Measurements from ENCODE around the gene SYT8. TPM values are rescaled to one million over a fixed set of nuclear protein-coding genes. Genes with fewer than 3 reads are reported as not detected.

The SYT8 gene
- total RNA-seq, 2 experiments from 2014 or later = not detected

GRCh38 chr11:1786466-1786865 is 48.3 kb upstream of the SYT8 start:
- BruUV-seq (replicated peaks) = no TSS peak
- no peak overlapping the region for H3K4me2 ChIP-seq (ENCODE audit: low read length)
- CTCF ChIA-PET (ENCODE audit: unreplicated experiment) = no interaction called here

DNA sequence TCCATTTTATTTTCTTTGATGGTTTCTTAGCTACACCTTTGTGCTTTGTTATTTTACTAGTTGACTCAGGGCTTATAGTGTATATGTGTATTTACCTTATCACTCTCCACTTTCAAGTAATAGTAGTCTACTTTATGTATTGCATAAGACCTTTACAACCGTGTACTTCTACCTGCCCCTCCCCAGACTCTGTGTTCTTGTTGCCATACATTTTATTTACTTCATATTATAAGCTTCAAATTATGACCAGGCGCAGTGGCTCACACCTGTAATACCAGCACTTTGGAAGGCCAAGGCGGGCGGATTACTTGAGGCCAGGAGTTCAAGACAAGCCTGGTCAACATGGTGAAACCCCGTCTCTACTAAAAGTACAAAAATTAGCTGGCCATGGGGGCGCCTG is 42.9 kb upstream of the SYT8 start:
- H3K4me1 ChIP-seq (ENCODE audit: insufficient read depth, low read length, poor library complexity, severe bottlenecking) = no peaks in the 10 kb centered on the region
- intact Hi-C loops (cut with micrococcal nuclease; ENCODE audit: unreplicated experiment) = no loop called here
- no peaks in the 10 kb centered on the region for H3K36me3 ChIP-seq (ENCODE audit: insufficient read depth, low read length)
- no peaks in the 10 kb centered on the region for H4K20me1 ChIP-seq (ENCODE audit: insufficient read depth, low read length)
- H3K27ac ChIP-seq (ENCODE audit: low read depth, low read length, poor library complexity, severe bottlenecking) = no peak overlapping the region
- DNase-seq (ENCODE audit: low spot score) = no peak
- H3K4me2 ChIP-seq (ENCODE audit: low read length) = no peak overlapping the region
- no peaks in the 10 kb centered on the region for H3K9me3 ChIP-seq (ENCODE audit: low read length)
- no TSS peak for BruUV-seq (replicated peaks)
- no peak overlapping the region for H2AFZ ChIP-seq (ENCODE audit: low read length)
- no peaks in the 10 kb centered on the region for H3K9me2 ChIP-seq (ENCODE audit: insufficient read depth, low read length)
- no peak for TF ChIP-seq EZH2phosphoT487 (IDR thresholded peaks at IDR 0.05; ENCODE audit: borderline replicate concordance, low read depth, low read length)
- TF ChIP-seq CTCF (conservative IDR thresholded peaks at IDR 0.05; ENCODE audit: low read length) = no peak
- ChIA-PET CTCF (ENCODE audit: unreplicated experiment) (no interaction called here), POLR2A (interaction anchor here (0.7 kb wide), 1 partner anchor 239 kb away, joined by 6 read pairs; no protein-coding TSS in a partner anchor)
- H3K79me2 ChIP-seq (ENCODE audit: insufficient read depth, low read depth, low read length) = no peaks in the 10 kb centered on the region
- no peak overlapping the region for H3K4me3 ChIP-seq (ENCODE audit: low read depth, low read length, poor library complexity, severe bottlenecking)

More at GRCh38 chr11:1786466-1786865, 48.3 kb upstream of the SYT8 start:
- H2AFZ ChIP-seq (ENCODE audit: low read length) = no peak overlapping the region
- no peak for DNase-seq (ENCODE audit: low spot score)
- H4K20me1 ChIP-seq (ENCODE audit: insufficient read depth, low read length) = no peaks in the 10 kb centered on the region
- H3K79me2 ChIP-seq (ENCODE audit: insufficient read depth, low read depth, low read length) = no peaks in the 10 kb centered on the region
- H3K4me1 ChIP-seq (ENCODE audit: insufficient read depth, low read length, poor library complexity, severe bottlenecking) = no peaks in the 10 kb centered on the region
- no peaks in the 10 kb centered on the region for H3K9me3 ChIP-seq (ENCODE audit: low read length)
- no peak for TF ChIP-seq CTCF (conservative IDR thresholded peaks at IDR 0.05; ENCODE audit: low read length)
- TF ChIP-seq EZH2phosphoT487 (IDR thresholded peaks at IDR 0.05; ENCODE audit: borderline replicate concordance, low read depth, low read length) = no peak
- intact Hi-C loops (cut with micrococcal nuclease; ENCODE audit: unreplicated experiment) = no loop called here
- POLR2A ChIA-PET = no interaction called here
- no peak overlapping the region for H3K4me3 ChIP-seq (ENCODE audit: low read depth, low read length, poor library complexity, severe bottlenecking)
- no peak overlapping the region for H3K27ac ChIP-seq (ENCODE audit: low read depth, low read length, poor library complexity, severe bottlenecking)
- H3K36me3 ChIP-seq (ENCODE audit: insufficient read depth, low read length) = no peaks in the 10 kb centered on the region
- H3K9me2 ChIP-seq (ENCODE audit: insufficient read depth, low read length) = no peaks in the 10 kb centered on the region

DNA sequence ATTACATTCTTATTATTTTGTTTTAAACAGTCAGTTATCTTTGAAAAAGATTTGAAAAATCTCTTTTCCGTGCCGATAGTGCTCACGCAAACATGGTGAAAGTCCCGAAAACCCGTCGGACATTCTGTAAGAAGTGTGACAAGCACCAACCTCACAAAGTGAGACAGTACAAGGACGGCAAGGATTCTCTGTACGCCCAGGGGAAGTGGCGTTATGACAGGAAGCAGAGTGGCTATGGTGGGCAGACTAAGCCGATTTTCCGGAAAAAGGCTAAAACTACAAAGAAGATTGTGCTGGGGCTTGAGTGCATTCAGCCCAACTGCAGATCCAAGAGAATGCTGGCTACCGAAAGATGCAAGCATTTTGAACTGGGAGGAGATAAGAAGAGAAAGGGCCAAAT is 42.3 kb upstream of the SYT8 start:
- no peak overlapping the region for H3K4me2 ChIP-seq (ENCODE audit: low read length)
- H4K20me1 ChIP-seq (ENCODE audit: insufficient read depth, low read length) = no peaks in the 10 kb centered on the region
- no peaks in the 10 kb centered on the region for H3K4me1 ChIP-seq (ENCODE audit: insufficient read depth, low read length, poor library complexity, severe bottlenecking)
- ChIA-PET CTCF (ENCODE audit: unreplicated experiment) (no interaction called here), POLR2A (interaction anchor here (0.6 to 1.1 kb wide), 3 partner anchors 14 to 239 kb away, joined by 4 to 6 read pairs (median 6); no protein-coding TSS in a partner anchor)
- no peak overlapping the region for H2AFZ ChIP-seq (ENCODE audit: low read length)
- no peak overlapping the region for H3K27ac ChIP-seq (ENCODE audit: low read depth, low read length, poor library complexity, severe bottlenecking)
- TF ChIP-seq CTCF (conservative IDR thresholded peaks at IDR 0.05; ENCODE audit: low read length) = no peak
- TF ChIP-seq EZH2phosphoT487 (IDR thresholded peaks at IDR 0.05; ENCODE audit: borderline replicate concordance, low read depth, low read length) = no peak
- intact Hi-C loops (cut with micrococcal nuclease; ENCODE audit: unreplicated experiment) = no loop called here
- no peaks in the 10 kb centered on the region for H3K9me3 ChIP-seq (ENCODE audit: low read length)
- no peaks in the 10 kb centered on the region for H3K36me3 ChIP-seq (ENCODE audit: insufficient read depth, low read length)
- H3K79me2 ChIP-seq (ENCODE audit: insufficient read depth, low read depth, low read length) = no peaks in the 10 kb centered on the region
- BruUV-seq (replicated peaks) = no TSS peak
- DNase-seq (ENCODE audit: low spot score) = no peak
- no peak overlapping the region for H3K4me3 ChIP-seq (ENCODE audit: low read depth, low read length, poor library complexity, severe bottlenecking)
- H3K9me2 ChIP-seq (ENCODE audit: insufficient read depth, low read length) = no peaks in the 10 kb centered on the region
